Epithelial cell of esophagus (primary cell): Measurements from ENCODE around the gene SLMAP.
A peak's percentile ranks its signal among the peaks of the same experiment; 100 is the strongest.

Source experiments
- DNase-seq: peaks from one replicate; pipeline ENCODE4 v3.0.0; 2010; ENCODE audit warnings: low read depth
- H3K4me3 ChIP-seq: 2 replicates; pipeline ENCODE4 v1.5.1; 2011; ENCODE audit warnings: mild to moderate bottlenecking, low read length, control low read depth
- CTCF ChIP-seq: IDR thresholded peaks from 2 replicates; pipeline ENCODE4 v1.5.1; 2011; ENCODE audit warnings: low read depth, mild to moderate bottlenecking, low read length, control low read depth, inconsistent platforms; ENCODE audit not compliant: insufficient read depth; ENCODE audit errors: missing control alignments

Gene SLMAP

GRCh38 chr3:57968501-57968900 lies 212.4 kb downstream of the SLMAP start:
- DNase-seq = no peak
- TF ChIP-seq CTCF = no peak
- H3K4me3 ChIP-seq = no peak overlapping the region

DNA sequence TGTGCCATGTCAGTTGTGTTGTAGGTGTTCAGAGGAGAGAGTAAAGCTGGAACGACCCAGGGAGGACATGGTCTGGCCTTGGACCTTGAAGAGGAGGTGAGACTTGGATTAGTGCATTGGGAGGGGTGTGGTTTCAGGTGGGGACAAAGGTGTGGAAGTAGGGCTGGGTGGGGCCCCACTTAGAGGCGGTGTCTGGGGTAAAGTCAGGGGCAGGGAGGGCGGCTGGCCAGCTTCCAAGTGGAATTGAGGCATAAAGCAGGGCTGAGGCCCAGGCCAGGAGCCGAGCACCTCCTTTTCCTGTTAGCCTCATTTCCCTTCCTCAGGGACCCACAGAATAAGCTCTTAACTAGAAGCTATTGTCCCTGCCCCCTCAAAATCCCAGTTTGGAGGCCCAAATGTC lies 215.9 kb downstream of the SLMAP start:
- DNase-seq = no peak
- no peak overlapping the region for H3K4me3 ChIP-seq
- no peak for TF ChIP-seq CTCF

- TF ChIP-seq CTCF = no peak
- DNase-seq = peak; percentile 64
- H3K4me3 ChIP-seq = no peak overlapping the region
Measured at GRCh38 chr3:57972531-57973111, 216.5 kb downstream of the SLMAP start.

DNA sequence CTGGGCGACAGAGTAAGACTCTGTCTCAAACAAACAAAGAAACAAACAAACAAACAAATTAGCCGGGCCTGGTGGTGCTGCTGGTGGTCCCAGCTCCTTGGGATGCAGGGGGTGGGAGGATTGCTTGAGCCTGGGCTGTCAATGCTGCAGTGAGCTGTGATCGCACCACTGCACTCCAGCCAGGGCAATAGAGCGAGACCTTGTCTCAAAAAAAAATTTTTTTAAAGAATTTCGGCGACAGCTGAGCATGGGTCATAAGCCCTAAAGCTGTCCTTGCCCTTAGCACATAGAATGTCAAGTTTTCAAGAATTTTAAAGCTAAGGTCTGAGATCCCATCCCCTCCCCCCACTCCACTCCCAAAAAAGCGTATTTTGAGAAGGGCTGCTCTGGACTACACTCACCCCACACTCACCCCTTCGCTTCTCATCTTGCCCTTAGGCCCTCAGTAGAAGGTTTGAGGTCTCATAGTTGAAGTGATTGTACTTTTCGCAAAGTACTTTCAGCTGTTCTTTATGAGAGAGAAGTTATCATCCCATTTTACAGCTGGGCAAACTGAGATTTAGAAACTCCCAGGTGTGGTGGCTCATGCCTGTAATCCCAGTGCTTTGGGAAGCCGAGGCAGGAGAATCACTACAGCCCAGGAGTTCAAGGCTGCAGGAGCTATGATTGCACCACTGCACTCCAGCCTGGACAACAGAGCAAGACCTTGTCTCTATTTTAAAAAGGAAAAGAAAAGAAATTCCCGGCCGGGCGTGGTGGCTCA lies 217.8 kb downstream of the SLMAP start:
- no peak for TF ChIP-seq CTCF
- no peak for DNase-seq
- H3K4me3 ChIP-seq = no peak overlapping the region

DNA sequence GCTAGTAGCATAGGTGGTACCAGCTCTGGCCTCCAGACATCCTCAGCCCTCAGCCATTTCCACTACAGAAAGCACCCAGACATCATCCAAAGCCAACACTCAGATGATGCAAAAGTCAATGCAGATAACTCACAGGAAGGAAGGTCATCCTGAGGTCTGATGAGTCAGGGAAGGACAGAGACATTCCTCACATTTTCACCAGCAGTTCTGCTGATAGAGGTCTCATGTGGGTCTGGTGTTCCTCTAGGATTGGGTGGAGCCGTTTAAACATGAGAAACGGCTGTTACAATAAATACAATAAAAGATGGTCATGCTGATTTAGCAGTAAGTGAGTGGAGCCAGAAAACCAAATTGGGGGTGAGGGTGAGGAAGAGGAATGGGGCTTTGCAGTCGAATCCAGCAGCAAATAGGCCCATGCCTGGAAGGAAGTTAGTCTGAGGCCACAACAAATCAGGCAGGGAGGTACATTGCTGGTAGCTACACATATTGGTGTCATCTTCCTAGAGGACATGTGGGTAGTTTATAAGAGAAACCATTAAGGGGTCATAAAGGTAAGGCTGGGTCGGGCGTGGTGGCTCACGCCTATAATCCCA lies 218.8 kb downstream of the SLMAP start:
- peak; percentile 83 for DNase-seq
- H3K4me3 ChIP-seq = no peak overlapping the region
- no peak for TF ChIP-seq CTCF

DNA sequence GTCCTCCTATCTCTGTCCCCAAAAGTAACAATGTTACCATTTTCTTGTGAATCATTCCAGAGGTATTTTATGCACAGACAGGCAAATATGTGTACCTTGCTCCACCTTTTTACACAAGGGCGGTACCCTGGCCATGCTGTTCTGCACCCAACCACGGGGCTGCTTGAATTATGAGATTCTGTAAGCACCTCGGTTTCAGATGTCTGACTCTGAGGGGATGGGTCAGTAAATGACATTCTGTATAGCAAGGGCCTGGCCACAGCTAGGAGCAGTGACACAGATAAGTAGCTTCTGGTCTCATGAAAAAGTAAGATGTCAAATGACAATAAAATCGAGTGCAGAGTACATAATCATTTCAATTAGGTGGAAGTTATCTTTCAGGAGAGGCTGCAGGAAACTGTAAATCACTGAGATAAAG lies 221.7 kb downstream of the SLMAP start:
- no peak for TF ChIP-seq CTCF
- H3K4me3 ChIP-seq = no peak overlapping the region
- peak; percentile 66 for DNase-seq

DNA sequence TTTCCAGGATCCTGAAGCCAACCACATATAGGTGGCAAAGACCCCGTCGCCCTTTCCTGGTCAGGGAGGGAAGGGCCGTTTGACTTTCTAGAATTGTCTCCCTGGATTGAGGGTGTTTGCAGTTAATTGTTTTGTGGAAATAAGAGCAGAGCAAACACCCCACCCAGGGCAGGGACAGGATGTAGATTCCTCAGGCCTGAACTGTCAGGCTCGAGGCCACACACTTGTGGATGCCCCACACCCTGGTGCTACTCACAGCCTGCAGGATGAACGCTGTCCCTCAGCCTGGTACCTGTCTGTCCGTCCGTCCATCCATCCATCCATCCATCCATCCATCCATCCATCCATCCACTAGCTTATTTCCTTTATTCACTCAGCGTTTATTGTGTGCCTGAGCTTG lies 222.2 kb downstream of the SLMAP start:
- TF ChIP-seq CTCF = no peak
- DNase-seq = peak; percentile 60
- no peak overlapping the region for H3K4me3 ChIP-seq
